ENCODE data around the gene CD9. TPM values are rescaled to one million over a fixed set of nuclear protein-coding genes. Genes with fewer than 3 reads are reported as not detected.
A peak's percentile ranks its signal among the peaks of the same experiment; 100 is the strongest.

CD9 gene
- total and polyA plus RNA-seq, 2 donors (not counting 1 experiment from before 2014, with no cell fraction given): 520 to 856 TPM

- TF ChIP-seq EZH2 (IDR thresholded peaks at IDR 0.05; ENCODE audit: low read length, missing control alignments): no peak
- TF ChIP-seq CTCF (conservative IDR thresholded peaks at IDR 0.05 in 1 of 2, IDR thresholded peaks at IDR 0.05 in 1 of 2; ENCODE audit: low read depth in 1 of 2, low read length in 2 of 2): no peak
- Histone ChIP-seq H3K27me3 (ENCODE audit: control insufficient read depth, insufficient read depth, low read length) (no peaks in the 10 kb centered on the region), H4K20me1 (ENCODE audit: control insufficient read depth, extremely low read depth, insufficient read depth, low read length) (no peaks in the 10 kb centered on the region), H3K27ac (ENCODE audit: insufficient read depth, low read length) (peak overlapping the region; percentile 61), H3K9me3 (ENCODE audit: control insufficient read depth, insufficient read depth, low read depth, low read length) (no peaks in the 10 kb centered on the region), H3K4me1 (ENCODE audit: control insufficient read depth, extremely low read depth, insufficient read depth, low read length) (peaks cover 18% of the 10 kb centered on the region), H2AFZ (ENCODE audit: low read length) (no peak overlapping the region), H3K4me3 (replicated peaks in 1 of 4; ENCODE audit: control extremely low read depth in 1 of 4, insufficient read depth in 1 of 4, low read depth in 3 of 4, low read length in 4 of 4) (no peak overlapping the region), H3K4me2 (ENCODE audit: extremely low read depth, insufficient read depth, low read length) (no peak overlapping the region), H3K79me2 (ENCODE audit: control insufficient read depth, insufficient read depth, low read length) (peaks cover 82% of the 10 kb centered on the region), H3K36me3 (ENCODE audit: control insufficient read depth, insufficient read depth, low read length) (peaks cover 2% of the 10 kb centered on the region), H3K9ac (ENCODE audit: insufficient read depth, low read length) (no peak overlapping the region)
- no peak for DNase-seq (ENCODE audit: low read depth in 2 of 2)
Observed at GRCh38 chr12:6216581-6216980, 16.4 kb downstream of the CD9 start.

- Histone ChIP-seq H4K20me1 (ENCODE audit: control insufficient read depth, extremely low read depth, insufficient read depth, low read length) (no peaks in the 10 kb centered on the region), H3K4me3 (replicated peaks in 1 of 4; ENCODE audit: control extremely low read depth in 1 of 4, insufficient read depth in 1 of 4, low read depth in 3 of 4, low read length in 4 of 4) (no peak overlapping the region), H3K27me3 (ENCODE audit: control insufficient read depth, insufficient read depth, low read length) (no peaks in the 10 kb centered on the region), H3K27ac (ENCODE audit: insufficient read depth, low read length) (no peak overlapping the region), H2AFZ (ENCODE audit: low read length) (no peak overlapping the region), H3K9ac (ENCODE audit: insufficient read depth, low read length) (no peak overlapping the region), H3K9me3 (ENCODE audit: control insufficient read depth, insufficient read depth, low read depth, low read length) (no peaks in the 10 kb centered on the region), H3K79me2 (ENCODE audit: control insufficient read depth, insufficient read depth, low read length) (peaks cover 81% of the 10 kb centered on the region), H3K4me2 (ENCODE audit: extremely low read depth, insufficient read depth, low read length) (no peak overlapping the region), H3K36me3 (ENCODE audit: control insufficient read depth, insufficient read depth, low read length) (peaks cover 2% of the 10 kb centered on the region), H3K4me1 (ENCODE audit: control insufficient read depth, extremely low read depth, insufficient read depth, low read length) (peaks cover 16% of the 10 kb centered on the region)
- no peak for TF ChIP-seq CTCF (conservative IDR thresholded peaks at IDR 0.05 in 1 of 2, IDR thresholded peaks at IDR 0.05 in 1 of 2; ENCODE audit: low read depth in 1 of 2, low read length in 2 of 2)
- no peak for TF ChIP-seq EZH2 (IDR thresholded peaks at IDR 0.05; ENCODE audit: low read length, missing control alignments)
- no peak for DNase-seq (ENCODE audit: low read depth in 2 of 2)
Observed at GRCh38 chr12:6218347-6218925, 18.2 kb downstream of the CD9 start.

- no peak overlapping the region for H3K4me2 ChIP-seq (ENCODE audit: extremely low read depth, insufficient read depth, low read length)
- no peaks in the 10 kb centered on the region for H4K20me1 ChIP-seq (ENCODE audit: control insufficient read depth, extremely low read depth, insufficient read depth, low read length)
- no peak overlapping the region for H3K9ac ChIP-seq (ENCODE audit: insufficient read depth, low read length)
- H3K27ac ChIP-seq (ENCODE audit: insufficient read depth, low read length): no peak overlapping the region
- H3K4me3 ChIP-seq (replicated peaks in 1 of 4; ENCODE audit: control extremely low read depth in 1 of 4, insufficient read depth in 1 of 4, low read depth in 3 of 4, low read length in 4 of 4): no peak overlapping the region
- H3K9me3 ChIP-seq (ENCODE audit: control insufficient read depth, insufficient read depth, low read depth, low read length): no peaks in the 10 kb centered on the region
- TF ChIP-seq CTCF (conservative IDR thresholded peaks at IDR 0.05 in 1 of 2, IDR thresholded peaks at IDR 0.05 in 1 of 2; ENCODE audit: low read depth in 1 of 2, low read length in 2 of 2): no peak
- TF ChIP-seq EZH2 (IDR thresholded peaks at IDR 0.05; ENCODE audit: low read length, missing control alignments): no peak
- H3K79me2 ChIP-seq (ENCODE audit: control insufficient read depth, insufficient read depth, low read length): peaks cover 83% of the 10 kb centered on the region
- H3K27me3 ChIP-seq (ENCODE audit: control insufficient read depth, insufficient read depth, low read length): no peaks in the 10 kb centered on the region
- peaks cover 4% of the 10 kb centered on the region for H3K36me3 ChIP-seq (ENCODE audit: control insufficient read depth, insufficient read depth, low read length)
- peaks cover 12% of the 10 kb centered on the region for H3K4me1 ChIP-seq (ENCODE audit: control insufficient read depth, extremely low read depth, insufficient read depth, low read length)
- no peak overlapping the region for H2AFZ ChIP-seq (ENCODE audit: low read length)
- no peak for DNase-seq (ENCODE audit: low read depth in 2 of 2)
Observed at GRCh38 chr12:6219980-6220379, 19.8 kb downstream of the CD9 start.

All from fibroblast of lung (primary cell).